ENCODE results near the gene HELZ. TPM values are rescaled to one million over a fixed set of nuclear protein-coding genes. Genes with fewer than 3 reads are reported as not detected.

The HELZ gene
- total and polyA plus RNA-seq, 9 donors: 8.4 to 72.8 (median 55.5) TPM

DNA sequence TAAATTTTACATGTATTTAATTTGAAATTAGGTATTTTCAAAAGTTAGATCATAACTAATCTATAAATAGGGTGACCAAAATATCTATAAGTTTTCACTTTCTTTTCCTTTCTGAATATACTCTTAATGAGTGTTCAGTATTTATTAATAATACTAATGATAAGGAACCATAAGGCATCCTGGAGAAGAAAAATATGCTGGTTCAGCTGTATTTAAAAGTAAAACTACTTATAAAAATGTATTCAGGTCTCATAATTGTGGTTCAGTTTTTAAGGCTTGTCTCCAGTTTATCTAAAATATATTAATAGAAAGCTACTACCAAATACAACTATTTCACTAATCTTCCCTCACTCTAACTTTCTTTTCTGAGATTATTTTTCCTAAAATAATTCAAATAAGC, 67.3 kb downstream of the HELZ start:
- intact Hi-C loops (cut with DNase I): no loop called here
- no peak for DNase-seq
- TF ChIP-seq, protein P1, sequence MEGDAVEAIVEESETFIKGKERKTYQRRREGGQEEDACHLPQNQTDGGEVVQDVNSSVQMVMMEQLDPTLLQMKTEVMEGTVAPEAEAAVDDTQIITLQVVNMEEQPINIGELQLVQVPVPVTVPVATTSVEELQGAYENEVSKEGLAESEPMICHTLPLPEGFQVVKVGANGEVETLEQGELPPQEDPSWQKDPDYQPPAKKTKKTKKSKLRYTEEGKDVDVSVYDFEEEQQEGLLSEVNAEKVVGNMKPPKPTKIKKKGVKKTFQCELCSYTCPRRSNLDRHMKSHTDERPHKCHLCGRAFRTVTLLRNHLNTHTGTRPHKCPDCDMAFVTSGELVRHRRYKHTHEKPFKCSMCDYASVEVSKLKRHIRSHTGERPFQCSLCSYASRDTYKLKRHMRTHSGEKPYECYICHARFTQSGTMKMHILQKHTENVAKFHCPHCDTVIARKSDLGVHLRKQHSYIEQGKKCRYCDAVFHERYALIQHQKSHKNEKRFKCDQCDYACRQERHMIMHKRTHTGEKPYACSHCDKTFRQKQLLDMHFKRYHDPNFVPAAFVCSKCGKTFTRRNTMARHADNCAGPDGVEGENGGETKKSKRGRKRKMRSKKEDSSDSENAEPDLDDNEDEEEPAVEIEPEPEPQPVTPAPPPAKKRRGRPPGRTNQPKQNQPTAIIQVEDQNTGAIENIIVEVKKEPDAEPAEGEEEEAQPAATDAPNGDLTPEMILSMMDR (IDR thresholded peaks at IDR 0.05): no peak
- TF ChIP-seq POLR2A (IDR thresholded peaks at IDR 0.05) (no peak), EP300 (IDR thresholded peaks at IDR 0.05) (no peak)
- H3K9me3 ChIP-seq: no peaks in the 10 kb centered on the region
- H3K4me3 ChIP-seq: no peak overlapping the region
- no peaks in the 10 kb centered on the region for H3K27me3 ChIP-seq
- H3K36me3 ChIP-seq: no peaks in the 10 kb centered on the region
- no peaks in the 10 kb centered on the region for H3K4me1 ChIP-seq (ENCODE audit: insufficient read depth)
- H3K27ac ChIP-seq: no peak overlapping the region

DNA sequence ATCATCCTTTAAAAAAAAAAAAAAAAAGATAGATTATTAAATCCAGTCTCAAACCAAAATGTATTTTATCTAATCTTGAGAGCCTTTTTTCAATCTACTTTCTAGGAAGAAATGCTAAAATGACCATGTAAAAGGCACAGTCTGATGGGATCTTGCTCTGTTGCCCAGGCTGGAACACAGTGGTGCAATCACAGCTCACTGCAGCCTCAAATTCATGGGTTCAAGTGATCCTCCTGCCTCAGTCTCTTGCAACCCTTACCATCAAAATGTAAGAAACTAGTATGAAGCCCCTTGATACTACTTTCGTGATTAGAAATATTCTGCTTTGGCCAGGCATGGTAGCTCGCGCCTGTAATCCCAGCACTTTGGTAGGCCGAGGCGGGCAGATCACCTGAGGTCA, 70.8 kb downstream of the HELZ start:
- 94 to 98% (median 97%) methylated on average over 5 of the region's 5 CpGs for WGBS, 3 donors
- no peak for TF ChIP-seq EP300 (IDR thresholded peaks at IDR 0.05)
- no peak for TF ChIP-seq POLR2A (IDR thresholded peaks at IDR 0.05)
- TF ChIP-seq, protein P1 (IDR thresholded peaks at IDR 0.05): no peak
- intact Hi-C loops (cut with DNase I): no loop called here
- Histone ChIP-seq H3K27me3 (no peaks in the 10 kb centered on the region), H3K9me3 (no peaks in the 10 kb centered on the region), H3K4me3 (no peak overlapping the region), H3K27ac (no peak overlapping the region), H3K4me1 (ENCODE audit: insufficient read depth) (no peaks in the 10 kb centered on the region), H3K36me3 (no peaks in the 10 kb centered on the region)
- DNase-seq: no peak

DNA sequence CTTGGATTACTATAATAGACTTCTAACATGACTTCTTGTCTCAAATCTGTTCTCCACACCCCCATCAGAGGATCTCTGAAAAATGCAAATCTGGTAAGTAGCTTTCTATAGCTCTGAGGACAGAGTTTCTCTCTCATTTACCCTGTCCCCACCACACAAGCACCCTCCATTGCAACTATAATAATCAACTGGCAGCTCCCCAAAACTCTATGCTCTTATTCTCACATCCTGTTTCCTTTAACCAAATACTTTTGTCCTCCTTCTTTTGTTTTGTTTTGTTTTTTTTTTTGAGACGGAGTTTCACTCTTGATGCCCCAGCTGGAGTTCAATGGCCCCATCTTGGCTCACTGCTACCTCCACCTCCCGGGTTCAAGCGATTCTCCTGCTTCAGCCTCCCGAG, 73.4 kb downstream of the HELZ start:
- H3K9me3 ChIP-seq: no peaks in the 10 kb centered on the region
- WGBS, 3 donors: 75 to 79% (median 77%) methylated on average over 4 of the region's 4 CpGs
- H3K27me3 ChIP-seq: no peaks in the 10 kb centered on the region
- TF ChIP-seq, protein P1 (IDR thresholded peaks at IDR 0.05): no peak
- TF ChIP-seq EP300 (IDR thresholded peaks at IDR 0.05) (no peak), POLR2A (IDR thresholded peaks at IDR 0.05) (no peak)
- H3K36me3 ChIP-seq: no peaks in the 10 kb centered on the region
- H3K4me1 ChIP-seq (ENCODE audit: insufficient read depth): no peaks in the 10 kb centered on the region
- H3K27ac ChIP-seq: no peak overlapping the region
- intact Hi-C loops (cut with DNase I): no loop called here
- no peak for DNase-seq
- H3K4me3 ChIP-seq: no peak overlapping the region

DNA sequence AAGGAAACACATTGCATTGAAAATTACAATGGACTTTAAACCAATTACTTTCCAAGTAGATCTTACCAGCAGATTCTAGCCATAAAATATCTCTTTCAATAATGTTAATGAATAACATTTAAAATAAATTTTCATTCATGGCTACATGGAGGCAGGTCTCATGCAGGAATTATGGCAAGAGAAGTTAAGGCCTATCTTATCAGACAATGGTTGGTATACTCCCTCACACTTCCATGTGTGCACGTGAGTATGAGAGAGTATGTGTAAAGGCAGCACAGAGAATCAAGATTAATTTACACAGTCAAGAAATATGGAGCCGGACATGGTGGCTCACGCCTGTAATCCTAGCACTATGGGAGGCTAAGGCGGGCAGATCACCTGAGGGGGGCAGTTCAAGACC, 76.5 kb downstream of the HELZ start:
- TF ChIP-seq, protein P1 (IDR thresholded peaks at IDR 0.05): no peak
- no peak for TF ChIP-seq EP300 (IDR thresholded peaks at IDR 0.05)
- no peak for TF ChIP-seq POLR2A (IDR thresholded peaks at IDR 0.05)
- Histone ChIP-seq H3K36me3 (no peaks in the 10 kb centered on the region), H3K4me1 (ENCODE audit: insufficient read depth) (no peaks in the 10 kb centered on the region), H3K27ac (no peak overlapping the region), H3K27me3 (no peaks in the 10 kb centered on the region), H3K9me3 (no peaks in the 10 kb centered on the region), H3K4me3 (no peak overlapping the region)
- no peak for DNase-seq
- intact Hi-C loops (cut with DNase I): no loop called here
- WGBS, 3 donors: 85 to 94% (median 89%) methylated on average over 4 of the region's 4 CpGs

DNA sequence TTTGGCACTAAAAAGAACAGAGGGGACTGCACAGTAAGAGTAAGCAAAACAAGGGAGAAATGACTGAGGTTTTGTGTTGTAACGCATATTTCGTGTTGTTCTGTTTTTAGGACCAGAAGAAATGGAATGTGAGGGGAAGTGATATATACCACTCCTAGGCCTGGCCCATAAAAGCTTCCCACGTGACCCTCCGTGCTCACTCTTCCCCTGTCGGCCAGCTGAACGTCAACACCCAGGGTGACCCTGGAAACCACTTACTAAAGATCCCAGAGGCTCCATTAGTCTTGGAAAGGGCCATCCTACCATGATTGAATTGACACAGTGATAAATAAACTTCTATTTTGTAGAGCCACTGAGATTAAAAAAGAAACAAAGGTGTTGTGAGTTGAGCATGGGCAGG, 79.8 kb downstream of the HELZ start:
- DNase-seq: no peak
- no peak overlapping the region for H3K4me3 ChIP-seq
- intact Hi-C loops (cut with DNase I): no loop called here
- WGBS, 3 donors: 69 to 77% (median 71%) methylated on average over 6 of the region's 6 CpGs
- no peaks in the 10 kb centered on the region for H3K36me3 ChIP-seq
- no peaks in the 10 kb centered on the region for H3K9me3 ChIP-seq
- H3K4me1 ChIP-seq (ENCODE audit: insufficient read depth): no peaks in the 10 kb centered on the region
- TF ChIP-seq, protein P1 (IDR thresholded peaks at IDR 0.05): no peak
- TF ChIP-seq POLR2A (IDR thresholded peaks at IDR 0.05) (no peak), EP300 (IDR thresholded peaks at IDR 0.05) (no peak)
- H3K27ac ChIP-seq: no peak overlapping the region
- no peaks in the 10 kb centered on the region for H3K27me3 ChIP-seq

Measured in ovary (tissue), 9 donors.